ENCODE measurements around the gene PLRG1.
A peak's percentile ranks its signal among the peaks of the same experiment; 100 is the strongest.

PLRG1 gene

GRCh38 chr4:154495867-154496266, 54.3 kb downstream of the PLRG1 start:
- no peak for TF ChIP-seq JUND (IDR thresholded peaks at IDR 0.05; ENCODE audit: low read depth)
- DNase-seq (ENCODE audit: low read depth in 1 of 2, low spot score in 1 of 2) = no peak
- in situ Hi-C loops (cut with HindIII; ENCODE audit: low pct_unique_long_range_greater_than_20kb, low sequenced_read_pairs) = no loop called here

DNA sequence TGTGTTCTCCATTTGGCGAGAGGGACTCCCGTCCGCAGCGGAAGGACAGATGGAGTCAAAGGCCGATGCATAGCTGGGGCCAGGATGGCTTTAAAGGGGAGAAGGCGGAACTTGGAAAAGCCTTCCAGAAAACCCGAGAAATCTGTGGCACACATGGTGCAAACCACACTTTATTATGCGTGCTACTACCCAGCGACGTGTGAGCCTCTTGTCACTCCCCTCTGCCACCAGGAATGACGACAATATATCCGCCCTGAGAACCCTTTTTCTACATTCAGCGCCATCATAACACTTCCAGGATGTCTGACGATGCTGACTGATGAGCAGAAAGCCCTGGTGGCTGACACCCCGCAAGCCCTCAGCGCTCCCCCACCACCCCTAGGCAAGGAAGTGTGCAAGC, 57.9 kb downstream of the PLRG1 start:
- no peak for TF ChIP-seq JUND (IDR thresholded peaks at IDR 0.05; ENCODE audit: low read depth)
- DNase-seq (ENCODE audit: low read depth in 1 of 2, low spot score in 1 of 2) = no peak
- in situ Hi-C loops (cut with HindIII; ENCODE audit: low pct_unique_long_range_greater_than_20kb, low sequenced_read_pairs) = no loop called here

- in situ Hi-C loops (cut with HindIII; ENCODE audit: low pct_unique_long_range_greater_than_20kb, low sequenced_read_pairs) = no loop called here
- no peak for TF ChIP-seq JUND (IDR thresholded peaks at IDR 0.05; ENCODE audit: low read depth)
- DNase-seq (ENCODE audit: low read depth in 1 of 2, low spot score in 1 of 2) = peak; percentile 48 to 59
Observed at GRCh38 chr4:154491341-154492271, 58.6 kb downstream of the PLRG1 start, which contains the start of gene DCHS2. TSS of gene DCHS2 (minus strand) at chr4:154491799. CDS start at chr4:154491355, 444 bp downstream.

DNA sequence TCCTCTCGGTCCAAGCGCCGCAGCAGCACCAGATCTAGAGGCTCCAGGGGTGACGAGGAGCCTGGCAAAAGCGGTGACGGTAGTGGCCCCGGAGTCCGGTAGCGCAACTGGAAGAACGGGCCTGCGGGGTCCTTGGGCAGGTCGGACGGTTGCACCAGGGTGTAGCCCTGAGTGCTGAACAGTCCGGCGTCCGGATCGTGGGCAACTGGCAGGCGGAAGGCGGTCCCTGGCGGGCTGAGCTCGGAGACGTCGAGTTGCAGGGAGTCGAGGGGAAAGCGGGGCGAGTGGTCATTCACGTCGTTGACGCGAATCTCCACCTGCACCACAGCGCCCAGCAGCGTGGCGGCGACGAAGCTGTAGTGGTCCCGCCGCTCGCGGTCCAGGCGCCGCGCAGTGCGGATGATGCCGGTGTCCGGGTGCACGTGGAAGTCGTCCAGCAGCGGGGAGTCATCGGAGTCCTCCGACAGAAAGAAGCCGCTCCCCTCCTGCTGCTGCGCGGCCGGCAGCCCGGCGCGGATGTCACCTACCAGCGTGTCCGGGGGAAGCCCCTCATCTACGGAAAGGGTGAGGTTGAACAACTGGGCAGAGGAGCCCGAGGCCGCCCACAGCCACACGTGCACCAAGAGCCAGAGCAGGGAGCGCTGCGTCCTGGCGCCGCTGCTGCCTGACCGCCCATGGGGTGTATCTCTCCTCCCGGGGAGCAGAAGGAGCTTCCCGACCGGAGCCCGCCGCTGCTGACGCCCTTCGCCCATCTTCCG, 59.4 kb downstream of the PLRG1 start:
- in situ Hi-C loops (cut with HindIII; ENCODE audit: low pct_unique_long_range_greater_than_20kb, low sequenced_read_pairs) = no loop called here
- TF ChIP-seq JUND (IDR thresholded peaks at IDR 0.05; ENCODE audit: low read depth) = no peak
- DNase-seq (ENCODE audit: low read depth in 1 of 2, low spot score in 1 of 2) = no peak

DNA sequence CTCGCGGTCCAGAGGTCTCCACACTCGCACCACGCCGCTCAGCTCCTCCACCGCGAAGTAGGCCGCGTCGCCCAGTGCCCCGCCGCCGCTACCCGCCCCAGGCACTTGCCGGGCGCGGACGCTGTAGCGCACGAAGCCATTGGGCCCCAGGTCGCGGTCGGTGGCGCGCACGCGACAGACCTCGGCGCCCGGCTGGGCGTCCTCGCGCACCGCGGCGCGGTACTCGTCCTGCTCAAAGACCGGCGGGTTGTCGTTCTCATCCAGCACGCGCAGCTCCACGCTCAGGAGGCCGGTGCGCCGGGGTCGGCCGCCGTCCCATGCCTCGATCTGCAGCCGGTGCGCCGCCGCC, 60.0 kb downstream of the PLRG1 start:
- no peak for DNase-seq (ENCODE audit: low read depth in 1 of 2, low spot score in 1 of 2)
- in situ Hi-C loops (cut with HindIII; ENCODE audit: low pct_unique_long_range_greater_than_20kb, low sequenced_read_pairs) = no loop called here
- TF ChIP-seq JUND (IDR thresholded peaks at IDR 0.05; ENCODE audit: low read depth) = no peak

DNA sequence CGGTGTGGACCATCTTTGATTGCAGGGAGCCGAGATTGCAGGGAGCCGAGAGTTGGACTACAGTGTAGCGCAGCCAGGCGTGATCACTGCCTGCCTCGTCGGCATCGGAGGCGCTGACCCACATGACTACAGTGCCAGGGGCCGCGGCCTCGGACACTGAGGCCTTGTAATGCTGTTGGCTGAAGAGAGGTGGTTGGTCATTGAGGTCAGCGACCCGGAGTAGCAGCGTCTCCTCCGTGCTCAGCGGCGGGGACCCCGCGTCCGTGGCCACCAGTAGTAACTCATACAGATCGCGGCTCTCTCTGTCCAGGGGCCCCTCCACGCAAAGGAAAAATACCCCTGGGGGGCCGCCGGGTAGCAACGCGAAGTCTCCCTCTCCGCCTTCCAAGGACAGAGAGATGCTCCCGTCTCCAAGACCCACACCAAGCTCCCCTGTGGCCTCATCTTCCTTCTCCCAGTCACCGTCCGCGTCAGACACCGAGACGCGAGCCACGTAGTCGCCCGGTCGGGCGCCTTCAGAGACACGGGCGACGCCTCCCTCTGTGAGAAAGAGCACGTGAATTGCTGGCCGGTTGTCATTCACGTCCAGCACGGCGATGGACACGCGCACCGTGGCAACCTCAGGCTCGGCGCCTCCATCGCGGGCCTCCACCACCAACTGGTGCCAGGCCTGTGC, 60.5 kb downstream of the PLRG1 start:
- TF ChIP-seq JUND (IDR thresholded peaks at IDR 0.05; ENCODE audit: low read depth) = no peak
- in situ Hi-C loops (cut with HindIII; ENCODE audit: low pct_unique_long_range_greater_than_20kb, low sequenced_read_pairs) = no loop called here

GRCh38 chr4:154487145-154487544, 63.1 kb downstream of the PLRG1 start:
- DNase-seq (ENCODE audit: low read depth in 1 of 2, low spot score in 1 of 2) = no peak
- in situ Hi-C loops (cut with HindIII; ENCODE audit: low pct_unique_long_range_greater_than_20kb, low sequenced_read_pairs) = no loop called here
- no peak for TF ChIP-seq JUND (IDR thresholded peaks at IDR 0.05; ENCODE audit: low read depth)

More for the DNA sequence above, 60.5 kb downstream of the PLRG1 start:
- DNase-seq (ENCODE audit: low read depth in 1 of 2, low spot score in 1 of 2) = no peak

- DNase-seq (ENCODE audit: low read depth in 1 of 2, low spot score in 1 of 2) = no peak
- TF ChIP-seq JUND (IDR thresholded peaks at IDR 0.05; ENCODE audit: low read depth) = no peak
- in situ Hi-C loops (cut with HindIII; ENCODE audit: low pct_unique_long_range_greater_than_20kb, low sequenced_read_pairs) = no loop called here
Observed at GRCh38 chr4:154485127-154485773, 65.0 kb downstream of the PLRG1 start.

All from T47D (cell line).